Effector memory CD4-positive, alpha-beta T cell (primary cell): ENCODE data around the gene HIRA.

Experiments used
- DNase-seq, 3 donors: peaks; one replicate each; pipeline ENCODE4 v3.0.0-alpha.2; 2020
- H3K27ac ChIP-seq: 2 replicates; pipeline ENCODE4 v1.7.0; 2013; ENCODE audit warnings: mild to moderate bottlenecking, low read length, moderate library complexity; ENCODE audit not compliant: insufficient read depth, poor library complexity, severe bottlenecking
- H3K27me3 ChIP-seq: replicated peaks from 2 replicates; pipeline ENCODE4 v1.7.0; 2013; ENCODE audit warnings: mild to moderate bottlenecking, low read length; ENCODE audit not compliant: insufficient read depth, control insufficient read depth, poor library complexity, severe bottlenecking
- H3K36me3 ChIP-seq: 2 replicates; pipeline ENCODE4 v1.7.0; 2013; ENCODE audit warnings: mild to moderate bottlenecking, low read length, moderate library complexity; ENCODE audit not compliant: control insufficient read depth, insufficient read depth
- H3K4me1 ChIP-seq: 2 replicates; pipeline ENCODE4 v1.7.0; 2013; ENCODE audit warnings: low read length, mild to moderate bottlenecking; ENCODE audit not compliant: control insufficient read depth, insufficient read depth, poor library complexity, severe bottlenecking
- H3K4me3 ChIP-seq: 2 replicates; pipeline ENCODE4 v1.7.0; 2013; ENCODE audit warnings: low read length, low read depth, mild to moderate bottlenecking; ENCODE audit not compliant: insufficient read depth, poor library complexity, severe bottlenecking
- H3K9me3 ChIP-seq: 2 replicates; pipeline ENCODE4 v1.7.0; 2013; ENCODE audit warnings: mild to moderate bottlenecking, low read length, moderate library complexity; ENCODE audit not compliant: control insufficient read depth

The HIRA gene

DNA sequence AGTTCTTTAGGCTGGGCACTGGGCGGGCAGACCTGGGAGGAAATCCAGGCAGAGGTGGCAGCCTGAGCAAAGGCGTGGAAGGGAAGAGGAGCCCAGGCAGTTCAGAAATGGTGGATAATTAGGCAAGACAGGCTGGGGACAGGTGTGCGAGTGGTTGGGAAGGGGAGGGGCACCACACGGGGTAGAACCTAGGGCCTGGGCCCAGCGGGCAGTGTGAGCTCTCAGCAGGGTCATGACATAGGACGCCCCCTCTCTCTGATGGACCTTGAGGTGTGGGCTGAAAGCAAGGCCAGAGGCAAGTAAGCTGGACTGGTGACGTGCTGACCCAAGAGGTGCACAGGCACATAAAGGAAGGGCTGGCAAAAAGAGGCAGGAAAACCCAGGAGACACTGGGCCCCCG lies 40.7 kb upstream of the HIRA start:
- Histone ChIP-seq H3K27me3 (no peaks in the 10 kb centered on the region), H3K4me1 (no peaks in the 10 kb centered on the region), H3K27ac (no peak overlapping the region), H3K9me3 (no peaks in the 10 kb centered on the region), H3K4me3 (no peak overlapping the region), H3K36me3 (peaks cover 77% of the 10 kb centered on the region)
- DNase-seq = no peak

DNA sequence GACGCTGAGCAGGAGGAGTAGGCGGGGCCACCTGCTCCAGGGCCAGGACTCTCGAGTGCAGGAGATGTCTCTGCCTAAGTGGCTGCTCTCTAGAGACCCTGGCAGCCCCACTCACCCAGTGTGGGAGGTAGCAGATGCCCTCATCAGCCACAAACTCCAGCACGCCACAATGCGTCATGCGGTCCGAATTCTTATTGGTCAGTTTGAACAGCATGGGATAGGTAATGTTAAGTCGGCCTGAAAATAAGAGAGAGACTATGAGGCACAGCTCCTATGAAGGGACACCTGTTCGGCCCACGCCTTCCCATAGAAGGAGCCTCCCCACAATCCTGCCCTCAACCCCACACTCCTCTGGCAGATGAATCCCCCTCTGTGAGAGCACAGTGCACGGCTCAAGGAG lies 40.0 kb upstream of the HIRA start:
- Histone ChIP-seq H3K4me1 (no peaks in the 10 kb centered on the region), H3K27me3 (no peaks in the 10 kb centered on the region), H3K9me3 (no peaks in the 10 kb centered on the region), H3K36me3 (peaks cover 83% of the 10 kb centered on the region), H3K4me3 (no peak overlapping the region), H3K27ac (no peak overlapping the region)
- DNase-seq = no peak

GRCh38 chr22:19470010-19470409 lies 38.5 kb upstream of the HIRA start:
- no peak for DNase-seq
- H3K9me3 ChIP-seq = no peaks in the 10 kb centered on the region
- H3K27me3 ChIP-seq = no peaks in the 10 kb centered on the region
- H3K36me3 ChIP-seq = peaks cover 90% of the 10 kb centered on the region
- H3K4me3 ChIP-seq = no peak overlapping the region
- H3K4me1 ChIP-seq = no peaks in the 10 kb centered on the region
- H3K27ac ChIP-seq = no peak overlapping the region

- H3K36me3 ChIP-seq = peaks cover 92% of the 10 kb centered on the region
- H3K9me3 ChIP-seq = no peaks in the 10 kb centered on the region
- no peaks in the 10 kb centered on the region for H3K4me1 ChIP-seq
- no peak for DNase-seq
- no peak overlapping the region for H3K27ac ChIP-seq
- H3K4me3 ChIP-seq = no peak overlapping the region
- no peaks in the 10 kb centered on the region for H3K27me3 ChIP-seq
These were observed 37.9 kb upstream of the HIRA start for GRCh38 chr22:19469421-19469820.

GRCh38 chr22:19467912-19468311 lies 36.4 kb upstream of the HIRA start:
- H3K4me3 ChIP-seq = no peak overlapping the region
- H3K27me3 ChIP-seq = no peaks in the 10 kb centered on the region
- H3K4me1 ChIP-seq = no peaks in the 10 kb centered on the region
- no peak overlapping the region for H3K27ac ChIP-seq
- peaks cover 82% of the 10 kb centered on the region for H3K36me3 ChIP-seq
- no peak for DNase-seq
- H3K9me3 ChIP-seq = no peaks in the 10 kb centered on the region

GRCh38 chr22:19466848-19467752 lies 35.6 kb upstream of the HIRA start:
- Histone ChIP-seq H3K4me3 (no peak overlapping the region), H3K27ac (no peak overlapping the region), H3K4me1 (no peaks in the 10 kb centered on the region), H3K36me3 (peaks cover 74% of the 10 kb centered on the region), H3K27me3 (no peaks in the 10 kb centered on the region), H3K9me3 (no peaks in the 10 kb centered on the region)
- DNase-seq = no peak

GRCh38 chr22:19466126-19466716 lies 34.7 kb upstream of the HIRA start:
- Histone ChIP-seq H3K27me3 (no peaks in the 10 kb centered on the region), H3K27ac (no peak overlapping the region), H3K4me1 (no peaks in the 10 kb centered on the region), H3K9me3 (no peaks in the 10 kb centered on the region), H3K36me3 (peaks cover 65% of the 10 kb centered on the region), H3K4me3 (no peak overlapping the region)
- DNase-seq = no peak

GRCh38 chr22:19464975-19465374 lies 33.4 kb upstream of the HIRA start:
- no peak overlapping the region for H3K27ac ChIP-seq
- H3K4me1 ChIP-seq = no peaks in the 10 kb centered on the region
- no peak for DNase-seq
- no peaks in the 10 kb centered on the region for H3K9me3 ChIP-seq
- peaks cover 54% of the 10 kb centered on the region for H3K36me3 ChIP-seq
- no peaks in the 10 kb centered on the region for H3K27me3 ChIP-seq
- no peak overlapping the region for H3K4me3 ChIP-seq

DNA sequence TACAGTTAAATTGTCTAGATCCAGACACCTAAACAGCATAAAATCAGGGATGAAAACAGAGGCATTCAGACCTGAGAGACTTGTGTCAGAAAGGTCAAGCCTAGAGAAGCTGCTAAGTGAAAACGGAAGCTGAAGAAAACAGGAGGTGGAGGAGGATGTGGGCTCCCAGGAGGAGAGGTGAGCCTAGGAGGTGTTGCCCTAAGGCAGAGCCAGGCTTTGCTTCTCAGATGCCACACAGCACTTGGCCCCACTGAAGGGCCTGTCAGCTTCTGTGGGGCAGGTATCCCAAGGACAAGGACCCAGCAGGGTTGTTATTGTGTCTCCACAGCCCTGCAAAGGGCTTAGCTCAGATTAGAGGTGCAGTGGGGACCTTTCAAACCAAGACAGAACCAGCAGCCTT lies 33.0 kb upstream of the HIRA start:
- no peaks in the 10 kb centered on the region for H3K4me1 ChIP-seq
- H3K4me3 ChIP-seq = no peak overlapping the region
- no peaks in the 10 kb centered on the region for H3K9me3 ChIP-seq
- H3K36me3 ChIP-seq = peaks cover 50% of the 10 kb centered on the region
- H3K27me3 ChIP-seq = no peaks in the 10 kb centered on the region
- no peak overlapping the region for H3K27ac ChIP-seq
- DNase-seq = no peak
